CD14-positive monocyte (primary cell): ENCODE data around the gene CDH16. TPM values are rescaled to one million over a fixed set of nuclear protein-coding genes. Genes with fewer than 3 reads are reported as not detected.

Experiments used
- DNase-seq, 3 donors: peaks; one replicate each; pipeline ENCODE4 v3.0.0-alpha.2; 2011 to 2022
- H2AFZ ChIP-seq: 2 replicates; pipeline ENCODE4 v1.6.0; 2012; ENCODE audit warnings: mild to moderate bottlenecking, low read depth, low read length, inconsistent platforms; ENCODE audit not compliant: insufficient read depth, poor library complexity, severe bottlenecking
- H3K27ac ChIP-seq, 2 donors: 1 replicate in 1 of 2; 2 replicates in 1 of 2; pipeline ENCODE4 v1.5.1; 2012 to 2013; ENCODE audit warnings: low read length in 2 of 2, control low read depth in 1 of 2, inconsistent platforms in 1 of 2, low read depth in 1 of 2, mild to moderate bottlenecking in 1 of 2
- H3K27me3 ChIP-seq, 2 donors: one replicate each; pipeline versions ENCODE4 v1.6.0 to v1.6.1; 2011 to 2013; ENCODE audit warnings: low read length in 2 of 2; ENCODE audit not compliant: control insufficient read depth in 2 of 2, insufficient read depth in 2 of 2
- H3K36me3 ChIP-seq, 2 donors: replicated peaks in 1 of 2; 1 replicate in 1 of 2; 2 replicates in 1 of 2; pipeline versions ENCODE4 v1.5.1 to v1.6.1; 2012 to 2013; ENCODE audit warnings: low read length in 2 of 2, control low read depth in 1 of 2, inconsistent platforms in 1 of 2, mild to moderate bottlenecking in 1 of 2; ENCODE audit not compliant: insufficient read depth in 2 of 2, control insufficient read depth in 1 of 2
- H3K4me1 ChIP-seq, 2 donors: 1 replicate in 1 of 2; 2 replicates in 1 of 2; pipeline versions ENCODE4 v1.5.1 to v1.6.1; 2012 to 2013; ENCODE audit warnings: low read length in 2 of 2, control low read depth in 1 of 2, inconsistent platforms in 1 of 2, mild to moderate bottlenecking in 1 of 2, moderate library complexity in 1 of 2; ENCODE audit not compliant: insufficient read depth in 2 of 2, control insufficient read depth in 1 of 2
- H3K4me2 ChIP-seq: replicated peaks from 2 replicates; pipeline ENCODE3; 2012; ENCODE audit warnings: low read length, moderate library complexity, mild to moderate bottlenecking; ENCODE audit not compliant: poor library complexity, severe bottlenecking; ENCODE audit errors: extremely low read depth
- H3K4me3 ChIP-seq, 3 experiments: fragments of 200-600 bp in 1 of 3; sonication (generic) in 1 of 3; replicated peaks in 1 of 3; 1 replicate in 2 of 3; 2 replicates in 1 of 3; pipeline ENCODE4 v1.5.1; 2011 to 2013; ENCODE audit warnings: low read length in 3 of 3, mild to moderate bottlenecking in 3 of 3, control low read depth in 2 of 3, low read depth in 2 of 3, inconsistent platforms in 1 of 3, moderate library complexity in 1 of 3
- H3K79me2 ChIP-seq: 2 replicates; pipeline ENCODE4 v1.6.0; 2012; ENCODE audit warnings: mild to moderate bottlenecking, control low read depth, inconsistent platforms, low read length, moderate library complexity; ENCODE audit not compliant: insufficient read depth
- H3K9ac ChIP-seq: 2 replicates; pipeline ENCODE4 v1.6.0; 2017; ENCODE audit warnings: low read length, mild to moderate bottlenecking; ENCODE audit not compliant: insufficient read depth, poor library complexity, severe bottlenecking
- H3K9me3 ChIP-seq, 2 donors: replicated peaks in 1 of 2; 1 replicate in 1 of 2; 2 replicates in 1 of 2; pipeline versions ENCODE4 v1.5.1 to v1.6.1; 2012 to 2013; ENCODE audit warnings: low read length in 2 of 2, control low read depth in 1 of 2; ENCODE audit not compliant: control insufficient read depth in 1 of 2, insufficient read depth in 1 of 2
- H4K20me1 ChIP-seq: 2 replicates; pipeline ENCODE4 v1.6.0; 2012; ENCODE audit warnings: mild to moderate bottlenecking, low read length, control low read depth, moderate library complexity; ENCODE audit not compliant: insufficient read depth
- H3K27ac Mint-ChIP-seq, 7 donors: one replicate each; pipeline ENCODE4 v1.8.0; 2020; ENCODE audit warnings: mild to moderate bottlenecking in 7 of 7, mixed read lengths in 7 of 7, moderate library complexity in 6 of 7, inconsistent platforms in 2 of 7
- H3K27me3 Mint-ChIP-seq, 3 donors: one replicate each; pipeline ENCODE4 v1.8.0; 2021 to 2022; ENCODE audit warnings: low read depth in 3 of 3, mild to moderate bottlenecking in 3 of 3, mixed read lengths in 3 of 3, moderate library complexity in 3 of 3, inconsistent platforms in 1 of 3
- H3K36me3 Mint-ChIP-seq, 2 donors: one replicate each; pipeline ENCODE4 v1.8.0; 2020; ENCODE audit warnings: mixed read lengths in 2 of 2, inconsistent platforms in 1 of 2, mild to moderate bottlenecking in 1 of 2
- H3K4me1 Mint-ChIP-seq: one replicate; pipeline ENCODE4 v1.8.0; 2020; ENCODE audit warnings: mild to moderate bottlenecking, mixed read lengths
- H3K4me3 Mint-ChIP-seq, 2 donors: one replicate each; pipeline ENCODE4 v1.8.0; 2020; ENCODE audit warnings: mild to moderate bottlenecking in 2 of 2, mixed read lengths in 2 of 2, moderate library complexity in 1 of 2
- H3K9me3 Mint-ChIP-seq, 7 donors: one replicate each; pipeline ENCODE4 v1.8.0; 2020 to 2022; ENCODE audit warnings: mixed read lengths in 7 of 7, mild to moderate bottlenecking in 6 of 7, moderate library complexity in 6 of 7, inconsistent platforms in 2 of 7
- CTCF ChIP-seq: fragments of 200-600 bp; IDR thresholded peaks from one replicate; pipeline ENCODE4 v1.8.0; 2022; ENCODE audit warnings: antibody characterized with exemption, mild to moderate bottlenecking
- WGBS: methylation state at CpG from one replicate; pipeline ENCODE4 v1.1.5; 2013; ENCODE audit warnings: missing lambda C conversion rate; ENCODE audit not compliant: insufficient coverage; 5-methylcytosine and 5-hydroxymethylcytosine counted together
- intact Hi-C, 2 donors: fragments of 100-400 bp; cut with micrococcal nuclease; formaldehyde crosslinking; loops; one replicate each; pipeline versions ENCODE4 v1.15.0 to v1.15.1; 2023
- polyA plus RNA-seq, 3 donors: library from polyadenylated mRNA; depleted of rRNA in 1 of 3; unstranded in 2 of 3; stranded (reverse) in 1 of 3; fragments of 300-500 nt in 2 of 3; fragments of >200 nt in 1 of 3; fragmentation: Illumina TruSeq in 2 of 3; gene quantifications; 1 replicate in 2 of 3; 2 replicates in 1 of 3; pipeline ENCODE4 v1.2.3, GENCODE V29; 2012 to 2021

Gene CDH16
- polyA plus RNA-seq, 3 donors: not detected

- no peaks in the 10 kb centered on the region for H3K9me3 ChIP-seq
- H3K4me1 Mint-ChIP-seq: no peaks in the 10 kb centered on the region
- H3K27me3 Mint-ChIP-seq: peaks cover 3 to 8% (median 5%) of the 10 kb centered on the region in 3 donors
- WGBS: 88% methylated on average over 4 of the region's 4 CpGs
- H3K4me2 ChIP-seq: no peak overlapping the region
- no peak overlapping the region for H3K9ac ChIP-seq
- no peak for DNase-seq
- no peak overlapping the region for H2AFZ ChIP-seq
- no peaks in the 10 kb centered on the region for H3K27me3 ChIP-seq
- intact Hi-C loops: no loop called here
- no peaks in the 10 kb centered on the region for H3K4me1 ChIP-seq
- H3K4me3 Mint-ChIP-seq: no peak overlapping the region
- no peaks in the 10 kb centered on the region for H3K9me3 Mint-ChIP-seq
- no peaks in the 10 kb centered on the region for H3K36me3 ChIP-seq
- TF ChIP-seq CTCF: no peak
- H3K27ac Mint-ChIP-seq: peak overlapping the region in 1 of 7 donors; percentile 40
- H3K36me3 Mint-ChIP-seq: no peaks in the 10 kb centered on the region
- H3K27ac ChIP-seq: no peak overlapping the region
- H3K4me3 ChIP-seq: no peak overlapping the region
- no peaks in the 10 kb centered on the region for H3K79me2 ChIP-seq
- H4K20me1 ChIP-seq: no peaks in the 10 kb centered on the region
Observed at GRCh38 chr16:66913711-66914110, 5.0 kb downstream of the CDH16 start.

- no peak for TF ChIP-seq CTCF
- H3K4me3 Mint-ChIP-seq: no peak overlapping the region
- H3K9me3 ChIP-seq: no peaks in the 10 kb centered on the region
- no peaks in the 10 kb centered on the region for H3K27me3 ChIP-seq
- intact Hi-C loops: no loop called here
- H3K9ac ChIP-seq: no peak overlapping the region
- H3K36me3 Mint-ChIP-seq: no peaks in the 10 kb centered on the region
- no peaks in the 10 kb centered on the region for H3K4me1 ChIP-seq
- H3K4me3 ChIP-seq: no peak overlapping the region
- no peak overlapping the region for H3K27ac Mint-ChIP-seq
- H3K9me3 Mint-ChIP-seq: no peaks in the 10 kb centered on the region
- no peak overlapping the region for H3K27ac ChIP-seq
- no peaks in the 10 kb centered on the region for H3K79me2 ChIP-seq
- H2AFZ ChIP-seq: no peak overlapping the region
- H3K36me3 ChIP-seq: no peaks in the 10 kb centered on the region
- no peaks in the 10 kb centered on the region for H3K4me1 Mint-ChIP-seq
- H3K27me3 Mint-ChIP-seq: peaks cover 3 to 9% (median 5%) of the 10 kb centered on the region in 3 donors
- H4K20me1 ChIP-seq: no peaks in the 10 kb centered on the region
- no peak for DNase-seq
- 72% methylated on average over 3 of the region's 10 CpGs for whole genome bisulfite sequencing
- no peak overlapping the region for H3K4me2 ChIP-seq
Observed at GRCh38 chr16:66913081-66913480, 5.6 kb downstream of the CDH16 start.
